ENCODE results near the gene SMURF1. TPM values are rescaled to one million over a fixed set of nuclear protein-coding genes. Genes with fewer than 3 reads are reported as not detected.

The SMURF1 gene
- polyA plus RNA-seq, 1 donor from 2014 or later = 22.9 TPM

DNA sequence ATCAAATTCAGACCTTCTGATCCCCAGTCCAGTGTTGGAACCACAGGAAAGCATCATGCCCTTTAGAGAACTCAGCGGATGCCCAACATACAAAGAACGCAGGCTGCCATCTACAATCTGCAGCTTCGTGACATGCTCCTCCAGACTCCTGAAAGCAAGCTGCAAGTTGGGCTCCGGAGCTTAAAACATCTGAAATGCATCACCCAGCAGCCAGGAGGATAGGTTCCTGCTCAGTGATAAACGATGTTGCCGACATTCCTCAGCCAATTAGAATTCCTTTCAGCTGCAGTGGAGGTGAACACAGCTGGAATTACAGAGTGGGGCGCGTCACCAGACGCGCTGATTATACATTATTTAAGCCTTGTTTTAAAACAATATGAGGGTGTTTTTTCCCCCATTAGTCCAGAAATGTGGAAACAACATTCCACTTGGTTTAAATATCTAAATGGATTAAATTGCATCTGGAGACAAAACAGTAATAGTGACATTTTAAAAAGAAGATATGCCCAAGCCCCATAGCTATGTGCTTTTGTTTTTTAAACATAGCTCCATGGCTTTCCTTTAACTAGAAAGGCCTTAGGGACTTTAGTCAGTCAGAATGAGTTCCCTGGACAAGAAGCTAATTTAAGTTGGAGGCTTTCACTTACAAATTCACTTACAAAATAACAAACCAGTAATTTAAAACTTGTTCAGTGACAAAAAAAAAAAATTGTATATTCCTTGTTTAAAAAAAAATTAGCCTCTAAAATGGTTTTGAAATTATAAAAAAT, 6.3 kb downstream of the SMURF1 start:
- Histone ChIP-seq H3K27ac (ENCODE audit: low read length) (peak overlapping the region; percentile 89), H3K9ac (ENCODE audit: low read length) (peak overlapping the region; percentile 72), H3K4me2 (ENCODE audit: low read length) (peak overlapping the region; percentile 93), H3K9me2 (ENCODE audit: insufficient read depth, low read length) (no peaks in the 10 kb centered on the region), H3K9me3 (ENCODE audit: low read length) (no peaks in the 10 kb centered on the region), H3K36me3 (ENCODE audit: insufficient read depth, low read length) (no peaks in the 10 kb centered on the region), H3K27me3 (ENCODE audit: insufficient read depth, low read depth, low read length) (no peaks in the 10 kb centered on the region), H3K4me3 (ENCODE audit: low read length) (peak overlapping the region; percentile 64), H2AFZ (ENCODE audit: low read depth, low read length) (peak overlapping the region; percentile 59), H4K20me1 (ENCODE audit: insufficient read depth) (no peaks in the 10 kb centered on the region), H3K79me2 (replicated peaks; ENCODE audit: insufficient read depth, low read length) (peaks cover 62% of the 10 kb centered on the region), H3F3A (ENCODE audit: insufficient read depth, low read length, poor library complexity, severe bottlenecking) (no peaks in the 10 kb centered on the region)
- TF ChIP-seq SMC3 (conservative IDR thresholded peaks at IDR 0.05; ENCODE audit: poor library complexity) = peak; percentile 51
- TF ChIP-seq POLR2AphosphoS5 (IDR thresholded peaks at IDR 0.05) = peak; percentile 74
- TF ChIP-seq TAF1 (IDR thresholded peaks at IDR 0.05; ENCODE audit: low read depth) = peak; percentile 80
- TF ChIP-seq, protein P1, sequence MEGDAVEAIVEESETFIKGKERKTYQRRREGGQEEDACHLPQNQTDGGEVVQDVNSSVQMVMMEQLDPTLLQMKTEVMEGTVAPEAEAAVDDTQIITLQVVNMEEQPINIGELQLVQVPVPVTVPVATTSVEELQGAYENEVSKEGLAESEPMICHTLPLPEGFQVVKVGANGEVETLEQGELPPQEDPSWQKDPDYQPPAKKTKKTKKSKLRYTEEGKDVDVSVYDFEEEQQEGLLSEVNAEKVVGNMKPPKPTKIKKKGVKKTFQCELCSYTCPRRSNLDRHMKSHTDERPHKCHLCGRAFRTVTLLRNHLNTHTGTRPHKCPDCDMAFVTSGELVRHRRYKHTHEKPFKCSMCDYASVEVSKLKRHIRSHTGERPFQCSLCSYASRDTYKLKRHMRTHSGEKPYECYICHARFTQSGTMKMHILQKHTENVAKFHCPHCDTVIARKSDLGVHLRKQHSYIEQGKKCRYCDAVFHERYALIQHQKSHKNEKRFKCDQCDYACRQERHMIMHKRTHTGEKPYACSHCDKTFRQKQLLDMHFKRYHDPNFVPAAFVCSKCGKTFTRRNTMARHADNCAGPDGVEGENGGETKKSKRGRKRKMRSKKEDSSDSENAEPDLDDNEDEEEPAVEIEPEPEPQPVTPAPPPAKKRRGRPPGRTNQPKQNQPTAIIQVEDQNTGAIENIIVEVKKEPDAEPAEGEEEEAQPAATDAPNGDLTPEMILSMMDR (IDR thresholded peaks at IDR 0.05; ENCODE audit: poor library complexity, severe bottlenecking) = no peak
- TF ChIP-seq MXI1 (conservative IDR thresholded peaks at IDR 0.05; ENCODE audit: poor library complexity, severe bottlenecking) = peak; percentile 68
- peak; percentile 89 for TF ChIP-seq REST (IDR thresholded peaks at IDR 0.05; ENCODE audit: borderline replicate concordance)
- TF ChIP-seq EP300 (conservative IDR thresholded peaks at IDR 0.05; ENCODE audit: poor library complexity, severe bottlenecking) = peak; percentile 59
- peak; percentile 52 for TF ChIP-seq RAD21 (conservative IDR thresholded peaks at IDR 0.05)
- no peak for TF ChIP-seq EZH2 (IDR thresholded peaks at IDR 0.05; ENCODE audit: borderline replicate concordance, insufficient read depth, low read length, poor library complexity, severe bottlenecking)

GRCh38 chr7:99135938-99136337, 8.0 kb downstream of the SMURF1 start:
- TF ChIP-seq, protein P1 (IDR thresholded peaks at IDR 0.05; ENCODE audit: poor library complexity, severe bottlenecking) = no peak
- TF ChIP-seq POLR2AphosphoS5 (IDR thresholded peaks at IDR 0.05) (no peak), MXI1 (conservative IDR thresholded peaks at IDR 0.05; ENCODE audit: poor library complexity, severe bottlenecking) (no peak), REST (IDR thresholded peaks at IDR 0.05; ENCODE audit: borderline replicate concordance) (no peak), EP300 (conservative IDR thresholded peaks at IDR 0.05; ENCODE audit: poor library complexity, severe bottlenecking) (no peak), SMC3 (conservative IDR thresholded peaks at IDR 0.05; ENCODE audit: poor library complexity) (no peak), EZH2 (IDR thresholded peaks at IDR 0.05; ENCODE audit: borderline replicate concordance, insufficient read depth, low read length, poor library complexity, severe bottlenecking) (no peak), TAF1 (IDR thresholded peaks at IDR 0.05; ENCODE audit: low read depth) (no peak), RAD21 (conservative IDR thresholded peaks at IDR 0.05) (no peak)
- Histone ChIP-seq H3K4me3 (ENCODE audit: low read length) (no peak overlapping the region), H3K4me2 (ENCODE audit: low read length) (no peak overlapping the region), H3K36me3 (ENCODE audit: insufficient read depth, low read length) (no peaks in the 10 kb centered on the region), H2AFZ (ENCODE audit: low read depth, low read length) (no peak overlapping the region), H4K20me1 (ENCODE audit: insufficient read depth) (no peaks in the 10 kb centered on the region), H3F3A (ENCODE audit: insufficient read depth, low read length, poor library complexity, severe bottlenecking) (no peaks in the 10 kb centered on the region), H3K79me2 (replicated peaks; ENCODE audit: insufficient read depth, low read length) (peaks cover 70% of the 10 kb centered on the region), H3K27ac (ENCODE audit: low read length) (no peak overlapping the region), H3K9ac (ENCODE audit: low read length) (no peak overlapping the region), H3K9me2 (ENCODE audit: insufficient read depth, low read length) (no peaks in the 10 kb centered on the region), H3K9me3 (ENCODE audit: low read length) (no peaks in the 10 kb centered on the region), H3K27me3 (ENCODE audit: insufficient read depth, low read depth, low read length) (no peaks in the 10 kb centered on the region)
